PFSK-1 (cell line): ENCODE results near the gene ZPBP.

Experiments
- FOXP2 ChIP-seq: optimal IDR thresholded peaks from 2 replicates; pipeline ENCODE3; 2011; ENCODE audit warnings: borderline replicate concordance, control low read depth, inconsistent platforms; ENCODE audit not compliant: insufficient read depth; ENCODE audit errors: extremely low read length, extremely low read depth
- POLR2AphosphoS5 ChIP-seq: IDR thresholded peaks from 2 replicates; pipeline ENCODE4 v1.6.1; 2012; ENCODE audit warnings: low read depth, mild to moderate bottlenecking, control low read depth, low read length, moderate library complexity
- SIN3A ChIP-seq: IDR thresholded peaks from 2 replicates; pipeline ENCODE4 v1.6.1; 2012; ENCODE audit warnings: mild to moderate bottlenecking, low read length, moderate library complexity, borderline replicate concordance; ENCODE audit not compliant: insufficient read depth
- TAF1 ChIP-seq: IDR thresholded peaks from 2 replicates; pipeline ENCODE4 v1.6.1; 2012; ENCODE audit warnings: low read length, control low read depth, borderline replicate concordance; ENCODE audit not compliant: insufficient read depth
- TF ChIP-seq, protein P1 (sequence below), 2 experiments: IDR thresholded peaks; 2 replicates each; pipeline versions ENCODE4 v1.6.1 to v1.8.0; 2011 to 2012; ENCODE audit warnings: low read depth in 2 of 2, low read length in 2 of 2, control low read depth in 1 of 2, inconsistent platforms in 1 of 2, mild to moderate bottlenecking in 1 of 2, moderate library complexity in 1 of 2; ENCODE audit not compliant: insufficient read depth in 1 of 2

The ZPBP gene

DNA sequence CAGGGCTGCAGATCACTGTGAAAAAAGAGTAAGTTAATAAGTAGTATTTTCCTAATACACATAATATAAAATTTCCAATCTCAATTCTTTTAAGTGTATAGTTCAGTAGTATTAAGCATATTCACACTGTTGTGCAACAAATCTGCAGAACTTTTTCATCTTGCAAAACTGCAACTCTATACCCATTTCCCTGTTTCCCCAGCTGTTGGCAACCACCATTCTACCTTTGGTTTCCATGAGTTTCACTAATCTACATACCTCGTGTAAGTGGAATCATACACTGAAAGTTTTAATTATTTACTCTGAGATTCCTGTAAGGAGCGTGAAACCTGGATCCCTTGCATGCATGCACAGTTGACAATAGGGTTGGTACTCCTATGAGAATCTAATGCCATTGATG is 155.4 kb downstream of the ZPBP start:
- TF ChIP-seq SIN3A, result no peak
- no peak for TF ChIP-seq POLR2AphosphoS5
- TF ChIP-seq, protein P1, sequence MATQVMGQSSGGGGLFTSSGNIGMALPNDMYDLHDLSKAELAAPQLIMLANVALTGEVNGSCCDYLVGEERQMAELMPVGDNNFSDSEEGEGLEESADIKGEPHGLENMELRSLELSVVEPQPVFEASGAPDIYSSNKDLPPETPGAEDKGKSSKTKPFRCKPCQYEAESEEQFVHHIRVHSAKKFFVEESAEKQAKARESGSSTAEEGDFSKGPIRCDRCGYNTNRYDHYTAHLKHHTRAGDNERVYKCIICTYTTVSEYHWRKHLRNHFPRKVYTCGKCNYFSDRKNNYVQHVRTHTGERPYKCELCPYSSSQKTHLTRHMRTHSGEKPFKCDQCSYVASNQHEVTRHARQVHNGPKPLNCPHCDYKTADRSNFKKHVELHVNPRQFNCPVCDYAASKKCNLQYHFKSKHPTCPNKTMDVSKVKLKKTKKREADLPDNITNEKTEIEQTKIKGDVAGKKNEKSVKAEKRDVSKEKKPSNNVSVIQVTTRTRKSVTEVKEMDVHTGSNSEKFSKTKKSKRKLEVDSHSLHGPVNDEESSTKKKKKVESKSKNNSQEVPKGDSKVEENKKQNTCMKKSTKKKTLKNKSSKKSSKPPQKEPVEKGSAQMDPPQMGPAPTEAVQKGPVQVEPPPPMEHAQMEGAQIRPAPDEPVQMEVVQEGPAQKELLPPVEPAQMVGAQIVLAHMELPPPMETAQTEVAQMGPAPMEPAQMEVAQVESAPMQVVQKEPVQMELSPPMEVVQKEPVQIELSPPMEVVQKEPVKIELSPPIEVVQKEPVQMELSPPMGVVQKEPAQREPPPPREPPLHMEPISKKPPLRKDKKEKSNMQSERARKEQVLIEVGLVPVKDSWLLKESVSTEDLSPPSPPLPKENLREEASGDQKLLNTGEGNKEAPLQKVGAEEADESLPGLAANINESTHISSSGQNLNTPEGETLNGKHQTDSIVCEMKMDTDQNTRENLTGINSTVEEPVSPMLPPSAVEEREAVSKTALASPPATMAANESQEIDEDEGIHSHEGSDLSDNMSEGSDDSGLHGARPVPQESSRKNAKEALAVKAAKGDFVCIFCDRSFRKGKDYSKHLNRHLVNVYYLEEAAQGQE (IDR thresholded peaks at IDR 0.05; ENCODE audit: insufficient read depth in 1 of 2, low read depth in 2 of 2, low read length in 2 of 2), result no peak
- no peak for TF ChIP-seq FOXP2
- TF ChIP-seq TAF1, result no peak

DNA sequence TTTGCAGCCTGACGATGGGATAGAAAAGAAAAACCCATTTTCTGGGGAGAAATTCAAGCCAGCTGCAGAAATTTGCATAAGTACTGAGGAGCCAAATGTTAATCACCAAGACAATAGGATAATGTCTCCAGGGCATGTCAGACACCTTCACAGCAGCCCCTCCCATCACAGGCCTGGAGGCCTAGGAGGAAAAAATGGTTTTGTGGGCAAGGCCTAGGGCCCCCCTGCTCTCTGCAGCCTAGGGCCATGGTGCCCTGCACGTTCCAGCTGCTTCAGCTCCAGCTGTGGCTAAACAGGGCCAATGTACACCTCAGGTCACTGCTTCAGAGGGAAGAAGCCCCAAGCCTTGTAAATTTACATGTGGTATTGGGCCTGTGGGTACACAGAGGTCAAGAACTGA is 161.4 kb downstream of the ZPBP start:
- TF ChIP-seq, protein P1 (IDR thresholded peaks at IDR 0.05; ENCODE audit: insufficient read depth in 1 of 2, low read depth in 2 of 2, low read length in 2 of 2), result no peak
- no peak for TF ChIP-seq TAF1
- no peak for TF ChIP-seq FOXP2
- TF ChIP-seq SIN3A, result no peak
- no peak for TF ChIP-seq POLR2AphosphoS5

DNA sequence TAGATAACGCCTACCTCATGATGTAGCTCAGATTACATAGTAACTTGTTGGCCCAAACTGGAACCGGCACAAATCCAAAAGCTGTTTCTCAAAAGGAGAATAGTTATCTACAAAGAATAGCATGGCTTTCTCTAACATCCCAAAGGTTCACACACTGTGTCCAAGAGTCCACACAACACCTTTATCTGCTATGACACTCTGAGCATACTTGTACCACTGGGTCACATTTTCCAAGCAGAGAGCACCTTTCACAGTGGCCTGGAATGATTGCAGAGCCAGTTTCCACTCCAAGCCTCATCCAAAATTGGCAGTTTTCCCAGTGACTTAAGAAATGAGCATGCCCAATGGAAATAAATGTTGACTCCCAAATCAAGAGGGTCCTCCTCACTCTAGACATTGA is 164.3 kb downstream of the ZPBP start:
- TF ChIP-seq TAF1 (no peak), SIN3A (no peak), FOXP2 (no peak), POLR2AphosphoS5 (no peak)
- TF ChIP-seq, protein P1 (IDR thresholded peaks at IDR 0.05; ENCODE audit: insufficient read depth in 1 of 2, low read depth in 2 of 2, low read length in 2 of 2), result no peak

DNA sequence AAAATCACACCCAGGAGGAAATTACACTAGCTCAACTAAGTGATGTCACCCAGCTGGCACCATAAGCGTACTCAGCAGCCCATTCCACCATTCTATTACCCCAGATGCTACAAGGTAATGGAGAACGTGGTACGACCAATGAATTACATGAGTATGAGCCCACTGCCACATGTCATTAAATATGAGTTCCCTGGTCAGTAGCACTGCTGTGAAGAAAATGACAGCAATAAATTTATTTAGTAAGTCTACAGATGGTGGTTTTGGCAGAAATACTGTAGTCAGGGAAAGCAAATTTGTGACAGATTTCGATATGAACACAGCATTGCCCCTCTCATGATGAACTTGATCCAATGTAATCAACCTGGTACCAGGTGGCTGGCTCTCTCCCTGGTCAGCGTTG is 165.4 kb downstream of the ZPBP start:
- TF ChIP-seq FOXP2 (no peak), TAF1 (no peak), POLR2AphosphoS5 (no peak), SIN3A (no peak)
- TF ChIP-seq, protein P1 (IDR thresholded peaks at IDR 0.05; ENCODE audit: insufficient read depth in 1 of 2, low read depth in 2 of 2, low read length in 2 of 2), result no peak

DNA sequence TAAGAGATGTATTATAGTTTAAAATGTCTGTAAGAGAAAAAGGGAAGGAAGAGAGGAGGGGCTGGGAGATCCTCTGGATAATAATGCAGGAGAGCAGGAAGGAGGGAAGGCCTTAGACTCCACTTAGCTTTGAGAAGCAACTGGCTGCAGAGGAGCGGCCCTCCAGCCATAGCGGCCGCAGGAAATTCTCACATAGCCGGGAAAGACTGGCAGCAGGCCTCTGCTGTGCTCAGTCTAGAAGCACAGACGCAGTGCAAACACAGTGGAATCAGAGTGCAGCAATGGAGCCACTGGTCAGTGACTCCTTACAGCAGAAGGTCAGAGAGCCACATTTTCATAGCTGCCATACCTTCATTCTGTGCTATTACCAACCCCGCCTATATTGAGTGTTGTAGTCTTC is 166.3 kb downstream of the ZPBP start:
- TF ChIP-seq TAF1 (no peak), FOXP2 (no peak), SIN3A (no peak)
- TF ChIP-seq, protein P1 (IDR thresholded peaks at IDR 0.05; ENCODE audit: insufficient read depth in 1 of 2, low read depth in 2 of 2, low read length in 2 of 2), result no peak
